ENCODE results near the gene HOXA4. TPM values are rescaled to one million over a fixed set of nuclear protein-coding genes. Genes with fewer than 3 reads are reported as not detected.

The HOXA4 gene
- total RNA-seq, 2 experiments from 2014 or later, result 0.17 to 0.53 TPM

- POLR2A ChIA-PET, result no interaction called here
- H3K27ac Mint-ChIP-seq, result no peak within 1 kb of the TSS
- ATAC-seq (ENCODE audit: low read depth) (no peak), DNase-seq (no peak)
- no peaks in the 10 kb centered on the region for H3K36me3 Mint-ChIP-seq
- H3K4me1 Mint-ChIP-seq, result peaks cover 2% of the 10 kb centered on the region
- H3K27me3 Mint-ChIP-seq, result peaks cover 31% of the 10 kb centered on the region
- no peaks in the 10 kb centered on the region for H3K9me3 Mint-ChIP-seq
- no peak within 1 kb of the TSS for H3K4me3 Mint-ChIP-seq
These were observed 12.7 kb upstream of the HOXA4 start, which contains the start of gene HOXA5 for GRCh38 chr7:27143023-27143949. TSS of gene HOXA5 (minus strand) at chr7:27143681. CDS start at chr7:27143607, 74 bp downstream.

- Mint-ChIP-seq H3K9me3 (no peaks in the 10 kb centered on the region), H3K4me3 (no peak overlapping the region), H3K27me3 (peaks cover 32% of the 10 kb centered on the region), H3K27ac (no peak overlapping the region), H3K4me1 (no peaks in the 10 kb centered on the region), H3K36me3 (no peaks in the 10 kb centered on the region)
- DNase-seq, result no peak
- no peak for ATAC-seq (ENCODE audit: low read depth)
- POLR2A ChIA-PET, result no interaction called here
These were observed 12.0 kb upstream of the HOXA4 start for GRCh38 chr7:27142580-27143022.

GRCh38 chr7:27141923-27142579 is 11.5 kb upstream of the HOXA4 start:
- H3K4me1 Mint-ChIP-seq, result no peaks in the 10 kb centered on the region
- POLR2A ChIA-PET, result no interaction called here
- no peak overlapping the region for H3K27ac Mint-ChIP-seq
- ATAC-seq (ENCODE audit: low read depth), result no peak
- H3K4me3 Mint-ChIP-seq, result no peak overlapping the region
- DNase-seq, result no peak
- peaks cover 32% of the 10 kb centered on the region for H3K27me3 Mint-ChIP-seq
- H3K36me3 Mint-ChIP-seq, result no peaks in the 10 kb centered on the region
- H3K9me3 Mint-ChIP-seq, result no peaks in the 10 kb centered on the region

GRCh38 chr7:27141137-27141922 is 10.8 kb upstream of the HOXA4 start:
- peaks cover 28% of the 10 kb centered on the region for H3K27me3 Mint-ChIP-seq
- POLR2A ChIA-PET, result no interaction called here
- H3K4me3 Mint-ChIP-seq, result no peak overlapping the region
- no peaks in the 10 kb centered on the region for H3K9me3 Mint-ChIP-seq
- ATAC-seq (ENCODE audit: low read depth) (no peak), DNase-seq (no peak)
- H3K36me3 Mint-ChIP-seq, result no peaks in the 10 kb centered on the region
- H3K4me1 Mint-ChIP-seq, result no peaks in the 10 kb centered on the region
- no peak overlapping the region for H3K27ac Mint-ChIP-seq

- no peak for DNase-seq
These were observed 9.7 kb upstream of the HOXA4 start for GRCh38 chr7:27140126-27140857.

GRCh38 chr7:27139334-27140125 is 9.0 kb upstream of the HOXA4 start:
- no peak overlapping the region for H3K4me3 Mint-ChIP-seq
- DNase-seq (no peak), ATAC-seq (ENCODE audit: low read depth) (no peak)
- H3K9me3 Mint-ChIP-seq, result no peaks in the 10 kb centered on the region
- H3K27me3 Mint-ChIP-seq, result peaks cover 35% of the 10 kb centered on the region
- H3K4me1 Mint-ChIP-seq, result peaks cover 13% of the 10 kb centered on the region
- H3K27ac Mint-ChIP-seq, result no peak overlapping the region
- POLR2A ChIA-PET, result no interaction called here
- H3K36me3 Mint-ChIP-seq, result no peaks in the 10 kb centered on the region

More at GRCh38 chr7:27140126-27140857, 9.7 kb upstream of the HOXA4 start:
- Mint-ChIP-seq H3K36me3 (no peaks in the 10 kb centered on the region), H3K27ac (no peak overlapping the region), H3K27me3 (peaks cover 34% of the 10 kb centered on the region), H3K4me3 (no peak overlapping the region), H3K4me1 (peaks cover 5% of the 10 kb centered on the region), H3K9me3 (no peaks in the 10 kb centered on the region)
- POLR2A ChIA-PET, result no interaction called here
- no peak for ATAC-seq (ENCODE audit: low read depth)

GRCh38 chr7:27138985-27139333 is 8.4 kb upstream of the HOXA4 start:
- Mint-ChIP-seq H3K4me3 (no peak overlapping the region), H3K36me3 (no peaks in the 10 kb centered on the region), H3K27me3 (peaks cover 38% of the 10 kb centered on the region), H3K9me3 (no peaks in the 10 kb centered on the region), H3K4me1 (peaks cover 15% of the 10 kb centered on the region), H3K27ac (no peak overlapping the region)
- POLR2A ChIA-PET, result no interaction called here
- DNase-seq (no peak), ATAC-seq (ENCODE audit: low read depth) (no peak)

GRCh38 chr7:27138472-27138871 is 7.9 kb upstream of the HOXA4 start:
- H3K27me3 Mint-ChIP-seq, result peaks cover 41% of the 10 kb centered on the region
- ATAC-seq (ENCODE audit: low read depth) (no peak), DNase-seq (no peak)
- H3K9me3 Mint-ChIP-seq, result no peaks in the 10 kb centered on the region
- POLR2A ChIA-PET, result no interaction called here
- H3K36me3 Mint-ChIP-seq, result no peaks in the 10 kb centered on the region
- H3K4me3 Mint-ChIP-seq, result no peak overlapping the region
- H3K27ac Mint-ChIP-seq, result no peak overlapping the region
- peaks cover 15% of the 10 kb centered on the region for H3K4me1 Mint-ChIP-seq

GRCh38 chr7:27137640-27138315 is 7.2 kb upstream of the HOXA4 start:
- Mint-ChIP-seq H3K4me3 (no peak overlapping the region), H3K27ac (no peak overlapping the region), H3K4me1 (peaks cover 15% of the 10 kb centered on the region), H3K27me3 (peaks cover 47% of the 10 kb centered on the region), H3K36me3 (no peaks in the 10 kb centered on the region), H3K9me3 (no peaks in the 10 kb centered on the region)
- DNase-seq (no peak), ATAC-seq (ENCODE audit: low read depth) (no peak)
- POLR2A ChIA-PET, result no interaction called here

GRCh38 chr7:27134392-27134791 is 3.8 kb upstream of the HOXA4 start:
- Mint-ChIP-seq H3K9me3 (no peaks in the 10 kb centered on the region), H3K27ac (no peak overlapping the region), H3K27me3 (peaks cover 57% of the 10 kb centered on the region), H3K4me3 (no peak overlapping the region), H3K36me3 (no peaks in the 10 kb centered on the region), H3K4me1 (peaks cover 17% of the 10 kb centered on the region)
- ATAC-seq (ENCODE audit: low read depth), result no peak
- no peak for DNase-seq
- POLR2A ChIA-PET, result no interaction called here

GRCh38 chr7:27133409-27134231 is 3.1 kb upstream of the HOXA4 start:
- Mint-ChIP-seq H3K4me1 (peaks cover 17% of the 10 kb centered on the region), H3K4me3 (no peak overlapping the region), H3K36me3 (no peaks in the 10 kb centered on the region), H3K9me3 (no peaks in the 10 kb centered on the region), H3K27ac (no peak overlapping the region), H3K27me3 (peaks cover 57% of the 10 kb centered on the region)
- no peak for ATAC-seq (ENCODE audit: low read depth)
- POLR2A ChIA-PET, result no interaction called here
- no peak for DNase-seq
